TTC549 (cell line): ENCODE measurements around the gene GAS7.

ENCODE experiments used
- FAIRE-seq: peaks from 2 replicates; lab custom pipeline; 2012; peaks lifted over from hg19 to GRCh38; lab: Jason Lieb, UNC

The GAS7 gene

DNA sequence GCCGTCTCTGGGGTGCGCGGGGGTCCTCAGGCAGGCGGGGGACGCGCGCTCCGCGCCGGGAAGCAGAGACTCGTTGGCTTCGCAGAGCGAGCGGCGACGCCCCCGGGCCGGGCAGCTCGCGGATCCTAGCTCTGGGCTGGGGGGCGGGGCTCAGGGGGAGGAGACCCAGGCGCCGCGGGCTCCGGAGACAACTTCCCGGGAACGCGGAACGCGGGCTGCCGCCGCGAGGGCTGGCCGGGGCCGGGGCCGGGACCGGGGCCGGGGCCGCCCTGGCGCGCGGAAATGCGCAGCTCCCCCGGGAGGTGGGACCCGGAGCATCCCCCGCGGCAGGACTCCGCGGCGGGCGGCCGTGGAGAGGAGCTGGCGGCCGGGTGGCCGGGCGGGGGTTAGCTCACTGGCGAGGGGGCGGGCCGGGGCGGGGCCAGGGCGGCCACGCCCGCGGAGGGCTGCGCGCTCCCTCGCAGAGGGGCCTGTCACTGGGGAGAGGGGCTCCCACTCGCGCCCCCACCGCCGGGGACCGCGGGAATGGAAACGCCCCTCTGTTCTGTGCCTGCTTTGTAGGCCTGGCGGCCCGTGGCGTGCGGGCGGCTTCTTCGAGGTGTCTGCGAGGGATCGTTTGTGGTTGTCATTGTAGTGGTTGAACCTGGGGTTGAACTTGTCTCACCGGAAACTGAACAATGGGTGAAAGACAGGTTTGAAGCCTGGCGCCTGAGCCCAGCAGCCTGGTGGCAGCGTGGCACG, at the start of gene GAS7:
Gene GAS7 (minus strand): TSS at position 98 of the 741 bp plus-strand sequence.
- no peak for FAIRE-seq

DNA sequence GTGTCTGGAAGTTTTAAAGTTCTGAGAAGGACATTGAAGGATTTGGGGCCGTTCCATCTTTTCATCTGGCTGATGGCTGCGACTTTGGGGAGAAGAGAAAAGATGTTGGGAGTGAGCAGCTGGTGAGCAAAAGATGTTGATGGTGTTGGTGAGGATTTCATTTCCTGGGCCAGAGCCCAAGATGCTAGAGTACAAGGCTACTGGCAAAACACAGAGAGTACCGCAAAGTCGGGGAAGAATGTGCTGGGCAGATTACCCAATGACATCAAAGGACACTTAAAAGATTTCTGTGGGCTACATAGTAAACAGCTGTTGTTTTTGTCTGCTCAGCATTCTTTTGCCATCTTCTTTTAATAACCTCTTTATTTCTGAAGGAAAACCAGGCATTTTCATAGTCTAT, 49.4 kb upstream of the GAS7 start:
- FAIRE-seq = no peak

DNA sequence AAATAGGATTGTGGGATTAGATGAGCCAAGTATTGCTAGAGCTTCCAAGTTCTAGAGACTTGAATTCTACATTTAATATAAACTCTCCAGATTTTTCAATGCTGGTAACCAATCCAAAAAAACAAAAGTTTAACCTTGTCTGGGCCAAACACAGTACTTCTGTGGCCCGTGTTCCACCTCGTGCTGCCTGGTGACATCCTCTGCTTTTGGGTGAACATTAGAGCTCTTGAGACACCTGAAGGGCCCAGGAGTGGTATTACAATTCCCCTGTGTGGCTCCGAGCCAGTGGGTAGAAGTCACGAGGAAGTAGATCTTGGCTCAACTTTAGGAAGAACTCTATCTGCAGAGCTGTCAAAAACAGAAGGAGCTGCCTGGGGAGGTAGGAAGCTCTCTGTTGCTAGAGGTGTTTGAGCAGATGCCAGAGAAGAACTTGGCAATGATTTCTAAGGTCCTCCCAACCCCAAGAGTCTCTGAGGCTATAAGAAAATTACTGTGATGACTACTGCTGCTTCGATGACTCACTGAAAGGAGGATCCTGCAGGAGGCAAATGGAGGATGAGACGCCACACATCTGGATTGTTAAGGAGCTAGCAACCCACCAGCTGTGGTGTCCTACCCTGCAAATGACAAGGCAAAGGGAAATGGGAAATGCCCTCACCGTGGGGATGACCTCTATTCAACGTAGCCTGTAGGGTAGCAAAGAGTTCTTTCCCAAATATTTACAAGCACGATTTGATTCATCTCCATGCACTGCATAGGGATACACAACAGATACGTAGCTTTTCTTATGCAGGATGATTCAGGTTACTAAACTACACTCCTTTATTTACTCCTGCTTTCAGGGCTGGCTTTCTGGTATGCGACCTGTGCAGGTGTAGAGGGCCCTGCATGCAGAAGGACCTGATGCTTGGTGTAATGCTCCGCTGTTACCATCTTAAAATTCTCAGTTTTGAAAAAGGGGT, 45.8 kb upstream of the GAS7 start:
- FAIRE-seq = no peak

DNA sequence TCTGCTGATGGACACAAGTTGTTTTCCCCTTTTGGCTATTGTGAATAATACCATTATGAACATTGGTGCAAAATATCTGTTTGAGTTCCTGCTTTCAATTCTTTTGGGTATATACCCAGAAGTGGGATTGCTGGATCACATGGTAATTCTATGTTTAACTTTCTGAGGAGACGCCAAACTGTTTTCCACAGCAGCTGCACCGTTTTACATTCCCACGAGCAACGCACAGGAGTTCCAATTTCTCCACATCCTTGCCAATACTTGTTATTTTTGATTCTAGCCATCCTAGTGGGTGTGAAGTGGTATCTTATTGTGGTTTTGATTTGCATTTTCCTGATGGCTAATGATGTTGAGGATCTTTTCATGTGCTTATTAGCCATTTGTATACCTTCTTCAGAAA, 43.4 kb upstream of the GAS7 start:
- FAIRE-seq = no peak

DNA sequence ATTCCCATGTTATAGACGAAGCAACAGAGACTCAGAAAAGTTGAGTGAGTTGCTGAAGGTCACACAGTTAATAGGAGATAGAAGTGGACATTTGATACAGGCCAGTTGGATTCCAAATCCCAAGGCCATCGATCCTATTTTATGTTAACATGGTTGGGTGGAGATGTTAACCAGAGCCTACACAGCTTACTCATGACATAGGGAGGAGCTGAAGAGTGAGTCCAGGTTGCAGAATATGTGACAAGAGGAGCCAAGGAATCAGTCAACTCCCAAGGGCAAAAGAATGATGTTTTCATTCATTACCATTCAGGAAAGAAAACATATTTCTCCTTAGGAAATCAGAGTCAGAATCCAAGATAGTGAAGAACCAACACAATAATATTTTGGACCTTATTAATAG, 40.3 kb upstream of the GAS7 start:
- no peak for FAIRE-seq

DNA sequence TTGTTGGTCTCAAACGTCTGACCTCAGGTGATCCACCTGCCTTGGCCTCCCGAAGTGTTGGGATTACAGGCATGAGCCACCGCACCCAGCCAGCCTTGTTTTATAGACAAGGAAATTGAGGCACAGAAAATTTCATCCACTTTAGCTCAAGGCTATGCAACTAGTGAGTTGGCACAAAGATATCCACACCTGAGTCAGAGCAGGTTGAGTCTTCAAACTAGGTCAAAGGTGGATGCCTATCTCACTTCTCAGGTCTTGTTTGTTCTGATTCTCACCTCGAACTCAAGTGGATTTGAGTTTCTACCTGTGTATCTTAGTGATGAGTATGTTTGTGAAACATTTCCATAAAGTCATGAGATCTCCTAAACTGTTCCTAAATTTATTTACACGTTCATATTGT, 35.6 kb upstream of the GAS7 start:
- FAIRE-seq = no peak

DNA sequence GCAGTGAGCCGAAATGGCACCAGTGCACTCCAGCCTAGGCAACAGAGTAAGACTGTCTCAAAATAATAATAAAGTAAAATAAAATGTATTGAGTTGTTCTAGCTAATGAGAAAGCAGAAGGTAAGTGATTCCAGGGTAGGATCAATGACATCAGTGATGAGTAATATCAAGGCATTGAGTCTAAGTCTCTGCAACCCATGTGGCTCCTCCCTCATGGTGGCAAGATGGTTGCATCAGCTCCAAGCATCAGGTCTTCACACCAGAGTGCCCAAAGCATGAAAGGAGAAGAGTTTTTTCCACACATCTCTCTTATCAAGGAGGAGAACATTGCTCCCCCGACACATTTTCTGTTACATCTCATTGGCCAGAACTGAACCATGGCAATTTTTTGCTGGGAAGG, 34.8 kb upstream of the GAS7 start:
- FAIRE-seq = no peak

DNA sequence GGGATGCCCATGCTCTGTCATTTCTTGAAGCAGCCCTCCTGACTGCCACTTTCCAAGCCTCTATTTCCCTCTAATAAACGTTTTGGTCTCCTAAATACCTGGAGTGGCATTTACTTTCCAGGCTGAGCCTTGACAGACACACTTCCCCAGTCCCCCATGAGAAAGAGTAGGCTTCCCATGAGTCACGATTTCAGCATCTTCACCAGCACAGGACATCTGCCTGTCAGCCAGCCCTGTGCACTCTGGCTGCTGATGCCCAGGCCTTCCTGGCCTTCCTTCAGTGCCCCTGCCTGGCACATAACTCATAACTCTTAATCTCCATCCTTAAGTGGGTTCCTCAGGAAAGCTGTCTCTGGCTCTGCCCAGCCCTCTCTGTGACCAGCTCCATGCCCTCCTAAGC, 30.8 kb upstream of the GAS7 start:
- no peak for FAIRE-seq

DNA sequence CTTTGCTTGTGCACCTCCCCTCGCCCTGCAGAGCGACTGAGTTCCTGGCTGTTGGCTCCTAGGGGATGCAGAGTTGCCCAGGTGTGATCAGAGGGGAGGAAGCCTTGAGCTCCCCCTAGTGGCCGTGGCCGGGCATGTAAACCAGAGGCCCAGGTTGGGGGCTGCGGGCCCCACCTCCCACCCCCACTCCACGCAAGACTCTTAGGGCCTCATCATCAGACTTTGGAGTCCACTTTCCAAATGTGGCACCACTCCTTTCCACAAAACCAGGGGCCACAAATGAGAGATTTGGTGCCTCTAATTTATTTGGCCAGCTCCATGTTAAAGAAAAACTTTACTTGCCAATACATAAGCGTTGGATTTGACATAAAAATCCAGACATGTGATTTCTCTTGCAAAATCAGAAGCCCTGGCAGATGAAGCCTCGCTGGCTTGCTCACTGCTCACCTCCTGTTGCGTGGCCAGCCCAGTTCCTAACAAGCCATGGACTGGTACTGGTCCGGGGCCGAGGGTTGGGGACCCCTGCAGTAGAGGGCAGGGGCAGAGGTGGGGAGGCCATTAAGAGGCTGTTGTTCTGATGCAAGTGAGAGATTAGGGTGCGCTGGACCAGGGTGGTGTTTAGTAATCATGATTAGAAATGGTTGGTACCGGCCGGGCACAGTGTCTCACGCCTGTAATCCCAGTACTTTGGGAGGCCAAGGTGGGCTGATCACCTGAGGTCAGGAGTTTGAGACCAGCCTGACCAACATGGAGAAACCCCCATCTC, 28.7 kb upstream of the GAS7 start:
- no peak for FAIRE-seq

DNA sequence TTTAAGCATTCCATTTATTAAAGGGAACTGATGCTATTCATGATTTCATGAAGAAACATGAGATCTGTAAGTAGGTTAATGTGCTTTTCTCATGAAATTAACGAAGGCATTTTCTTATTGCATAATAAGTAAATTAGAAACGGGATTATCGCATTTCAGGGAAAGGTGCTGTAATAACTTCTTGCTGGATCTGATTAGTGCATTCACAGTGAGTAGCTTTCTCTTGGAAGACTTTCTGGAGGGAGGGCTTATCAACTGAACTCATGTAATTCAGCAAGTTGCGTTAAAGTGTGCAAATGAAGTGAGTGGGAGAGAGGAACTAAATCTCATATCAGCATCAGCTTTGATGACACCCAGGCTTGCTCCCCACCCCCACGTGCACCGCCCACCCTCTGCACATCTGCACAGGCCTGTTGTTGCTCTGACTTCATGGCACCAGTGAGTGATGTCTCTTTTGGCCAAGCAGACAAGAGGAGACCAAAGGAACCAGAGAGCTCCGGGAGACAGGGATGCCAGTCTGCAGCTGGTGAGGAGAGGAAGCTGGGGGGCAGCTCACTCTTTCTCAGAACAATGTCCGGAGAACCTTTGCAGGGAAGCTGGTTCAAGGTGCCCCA, 26.3 kb upstream of the GAS7 start:
- no peak for FAIRE-seq

DNA sequence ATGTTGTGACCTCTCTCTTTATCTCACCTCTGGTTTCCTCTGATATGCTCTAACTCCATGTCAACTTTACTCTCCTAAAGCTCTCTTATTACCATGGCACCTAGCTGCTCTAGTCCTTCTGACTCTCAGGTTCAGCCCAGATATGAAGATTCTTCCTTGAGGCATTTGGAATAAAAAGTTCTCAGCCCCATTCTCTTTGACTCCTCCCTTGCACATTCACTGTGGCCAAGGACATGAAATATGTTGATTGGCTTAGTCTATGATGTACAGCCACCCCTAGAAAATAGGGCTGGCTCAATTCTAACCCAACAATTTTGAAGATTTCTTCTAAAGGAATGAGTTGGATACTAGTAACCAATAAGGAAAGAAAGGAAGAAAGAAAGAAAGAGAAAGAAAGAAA, 20.8 kb upstream of the GAS7 start:
- no peak for FAIRE-seq

DNA sequence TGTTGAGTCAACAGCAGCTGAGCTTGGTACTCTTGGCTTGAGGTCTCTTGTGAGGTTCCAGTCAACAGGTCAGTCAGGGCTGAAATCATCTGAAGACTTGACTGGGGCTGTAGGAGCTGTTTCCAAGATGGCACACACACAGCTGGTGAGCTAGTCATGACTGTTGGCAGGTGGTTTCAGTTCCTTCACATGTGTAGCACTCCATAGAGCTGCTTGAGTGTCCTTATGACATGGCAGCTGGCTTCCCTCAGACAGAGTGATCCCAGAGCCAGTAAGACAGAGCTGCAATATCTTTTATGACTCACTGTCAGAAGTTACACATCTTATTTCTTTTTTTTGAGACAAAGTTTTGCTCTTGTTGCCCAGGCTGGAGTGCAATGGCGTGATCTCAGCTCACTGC, 19.5 kb upstream of the GAS7 start:
- FAIRE-seq = no peak

DNA sequence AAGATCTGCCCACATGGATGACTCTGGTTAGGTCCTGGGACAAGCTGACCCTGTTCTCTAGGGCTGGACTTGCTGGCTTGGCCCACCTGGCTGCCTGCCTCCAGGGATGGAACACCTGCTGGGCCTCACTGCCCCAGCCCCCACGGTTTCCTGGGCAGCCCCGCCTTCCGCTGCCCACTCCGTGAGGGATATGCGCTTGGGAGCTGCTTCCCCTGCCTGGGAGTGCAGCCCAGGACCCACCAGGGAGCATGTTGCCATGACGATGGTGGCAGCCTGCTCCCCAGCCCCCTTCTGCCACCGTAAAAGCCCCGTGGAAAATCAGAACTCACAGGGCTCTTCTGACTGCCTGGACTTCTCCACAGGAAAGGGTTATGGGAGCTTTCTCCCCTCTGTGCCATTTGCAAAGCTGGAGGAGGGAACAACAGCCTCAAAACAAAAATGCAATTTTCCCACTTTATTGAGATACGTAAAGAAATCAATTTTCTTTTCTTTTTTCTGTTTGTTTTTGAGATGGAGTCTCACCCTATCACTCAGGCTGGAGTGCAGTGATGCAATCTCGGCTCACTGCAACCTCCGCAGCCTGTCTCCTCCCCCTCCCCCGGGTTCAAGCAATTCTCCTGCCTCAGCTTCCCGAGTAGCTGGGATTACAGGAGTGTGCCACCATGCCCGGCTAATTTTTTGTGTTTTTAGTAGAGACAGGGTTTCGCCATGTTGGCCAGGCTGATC, 18.0 kb upstream of the GAS7 start:
- FAIRE-seq = no peak

DNA sequence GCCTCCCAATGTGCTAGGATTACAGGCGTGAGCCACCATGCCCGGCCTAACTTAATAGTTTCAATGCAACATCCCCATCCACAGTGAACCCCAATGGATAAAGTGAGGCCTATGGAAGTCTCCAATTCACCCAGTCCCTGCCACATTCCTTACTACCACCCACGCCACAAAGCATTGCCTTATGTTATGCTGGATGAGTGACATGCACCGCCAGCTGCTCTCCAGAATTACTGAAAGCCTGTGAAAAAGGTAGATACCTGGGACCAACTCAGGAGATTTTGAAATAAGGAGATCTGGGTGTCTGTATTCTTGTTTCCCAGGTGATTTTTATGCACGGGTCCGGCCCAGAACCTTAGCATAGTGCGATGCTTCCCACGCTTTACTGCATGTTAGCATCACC, 16.9 kb upstream of the GAS7 start:
- no peak for FAIRE-seq

DNA sequence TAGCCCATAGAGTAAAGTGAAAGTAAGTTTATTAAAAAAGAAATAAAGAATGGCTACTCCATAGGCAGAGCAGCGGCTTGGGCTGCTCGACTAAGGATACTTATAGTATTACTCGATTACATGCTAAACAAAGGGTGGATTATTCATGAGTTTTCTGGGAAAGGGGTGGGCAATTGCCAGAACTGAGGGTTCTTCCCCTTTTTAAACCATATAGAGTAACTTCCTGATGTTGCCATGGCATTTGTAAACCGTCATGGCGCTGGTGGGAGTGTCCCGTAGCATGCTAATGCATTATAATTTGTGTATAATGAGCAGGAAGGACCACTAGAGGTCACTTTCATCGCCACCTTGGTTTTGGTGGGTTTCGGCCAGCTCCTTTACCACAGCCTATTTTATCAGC, 13.3 kb upstream of the GAS7 start:
- FAIRE-seq = no peak

DNA sequence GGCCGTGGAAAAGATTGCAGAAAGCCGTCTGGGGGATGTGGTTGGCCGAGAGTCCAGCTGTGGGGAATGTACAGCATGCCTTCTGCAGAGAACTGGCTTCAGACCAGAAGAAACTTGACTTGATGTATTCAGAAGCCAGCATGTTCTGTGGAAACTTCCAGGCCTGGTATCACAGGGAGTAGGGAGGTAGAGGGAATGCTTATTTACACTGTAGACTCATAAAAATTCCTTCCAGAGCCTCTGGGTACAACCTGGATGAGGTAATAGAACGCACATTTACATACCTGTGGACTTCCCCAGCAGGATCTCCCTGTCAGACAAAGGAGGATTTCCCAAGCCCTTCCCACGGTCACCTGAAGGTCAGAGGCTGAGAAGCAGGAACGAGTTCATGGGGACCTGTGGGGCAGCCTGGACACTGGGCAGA, 11.8 kb upstream of the GAS7 start:
- FAIRE-seq = no peak

DNA sequence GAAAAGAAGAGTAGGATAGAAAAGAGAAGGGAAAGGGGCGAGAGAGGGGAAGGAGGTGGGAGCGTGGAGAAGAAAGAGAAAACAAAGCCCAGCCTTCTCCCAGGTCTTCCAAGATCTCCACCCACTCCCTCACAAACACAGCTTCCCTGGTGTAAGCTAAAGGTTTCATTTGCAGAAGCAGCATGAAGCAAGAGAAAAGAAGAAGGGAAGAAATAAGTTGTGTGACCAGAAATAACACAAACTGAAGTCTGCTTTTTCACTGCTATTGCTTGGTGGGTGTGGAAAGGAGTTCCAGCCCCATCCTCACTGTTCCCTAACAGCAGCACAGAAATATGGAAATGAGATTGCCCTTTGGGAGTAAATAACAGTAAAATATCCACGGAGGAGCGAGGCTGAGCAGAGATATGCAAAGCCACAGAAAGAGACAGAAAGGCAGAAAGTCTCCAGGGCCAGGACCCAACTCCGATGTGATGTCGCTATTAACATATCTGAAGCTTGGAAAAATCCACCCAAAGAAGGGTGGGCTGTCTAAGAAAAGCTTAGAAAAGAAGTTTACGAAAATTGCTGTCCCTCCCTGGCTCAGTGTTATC, 10.3 kb upstream of the GAS7 start:
- FAIRE-seq = no peak

DNA sequence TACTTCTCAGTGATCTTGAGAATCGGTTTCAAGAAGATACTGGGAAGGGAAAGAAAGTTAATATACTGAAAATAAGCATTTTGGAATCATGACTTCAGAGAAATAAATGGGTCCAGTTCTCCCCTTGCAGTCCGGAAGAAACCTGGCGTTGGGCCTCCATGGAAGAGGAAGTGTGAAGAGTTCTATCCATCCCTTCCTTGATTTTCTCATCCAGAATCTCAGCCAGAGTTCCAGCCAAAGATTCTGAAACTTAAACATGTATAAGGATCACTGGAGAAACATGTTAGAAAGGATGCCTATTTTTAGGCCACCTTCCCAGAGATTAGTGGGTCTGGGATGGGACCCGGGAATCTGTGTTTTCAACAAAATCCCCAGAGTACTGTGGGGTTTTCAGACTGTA, 8.7 kb upstream of the GAS7 start:
- FAIRE-seq = no peak

DNA sequence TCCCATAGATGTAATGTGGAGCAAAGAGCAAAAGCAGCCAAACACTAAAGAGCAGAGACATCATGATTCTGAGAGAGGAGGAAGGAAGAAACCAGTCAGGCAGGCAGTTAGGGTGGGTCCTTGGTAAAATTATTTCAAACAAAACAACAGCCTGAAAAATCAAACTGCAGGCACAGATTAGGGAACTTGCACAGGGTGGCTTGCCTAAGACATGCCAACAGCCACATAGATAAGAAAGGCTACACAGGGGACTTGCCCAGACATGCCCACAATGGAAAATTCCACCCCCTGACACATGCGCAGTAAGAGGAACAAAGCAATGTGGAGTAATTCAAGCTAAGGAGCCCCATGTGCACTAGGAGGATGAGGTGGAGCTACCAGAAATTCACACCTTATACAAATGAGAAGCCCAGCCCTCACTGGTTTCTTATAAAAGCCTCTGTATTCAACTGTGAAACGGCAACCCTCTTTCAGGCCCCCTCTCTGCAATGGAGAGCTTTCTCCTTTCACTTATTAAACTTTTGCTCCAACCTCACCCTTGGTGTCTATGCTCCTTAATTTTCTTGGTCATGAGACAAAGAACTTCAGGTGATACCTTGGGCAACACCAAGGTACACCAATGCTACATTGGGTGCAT, 7.3 kb upstream of the GAS7 start:
- FAIRE-seq = no peak

DNA sequence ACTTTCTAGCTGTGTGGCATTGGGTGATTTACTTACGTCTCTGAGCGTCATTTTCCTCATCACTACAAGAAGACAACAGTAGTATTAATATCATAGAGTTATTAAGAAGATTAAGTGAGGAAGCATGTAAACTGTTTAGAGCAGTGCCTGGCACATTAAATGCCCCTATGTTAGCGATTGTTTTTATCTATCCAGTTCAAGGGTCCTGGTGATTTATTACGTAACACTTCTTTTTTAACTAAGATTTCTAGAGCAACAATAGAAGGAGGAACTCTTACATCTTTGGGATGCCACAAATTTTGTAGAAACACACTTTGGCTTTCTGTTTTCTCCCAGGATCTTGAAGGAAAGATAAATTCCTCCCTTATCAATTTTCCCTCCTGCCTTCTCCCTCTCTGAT, 3.3 kb upstream of the GAS7 start:
- no peak for FAIRE-seq

DNA sequence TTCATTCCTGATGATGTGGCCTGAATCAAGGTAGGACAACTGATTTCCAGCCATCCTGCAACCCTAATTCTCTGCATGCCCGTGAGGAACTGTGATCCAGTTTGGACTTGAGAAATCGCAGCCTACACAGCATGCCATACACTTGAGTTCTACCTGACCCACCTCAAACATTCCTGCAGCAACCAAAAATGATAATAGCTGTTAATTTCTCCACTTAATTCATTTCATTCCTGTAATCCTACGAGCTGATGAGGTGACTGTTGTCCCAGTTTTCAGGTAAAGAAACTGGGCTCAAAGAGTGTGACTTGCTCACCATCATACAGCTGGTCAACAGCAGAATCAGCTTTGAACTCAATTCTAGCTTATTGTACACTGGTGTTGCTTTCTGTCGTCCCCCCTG, 2.2 kb upstream of the GAS7 start:
- no peak for FAIRE-seq
